ENCODE data around the gene WNT5A. TPM values are rescaled to one million over a fixed set of nuclear protein-coding genes. Genes with fewer than 3 reads are reported as not detected.
A peak's percentile ranks its signal among the peaks of the same experiment; 100 is the strongest.

Gene WNT5A
- total RNA-seq, 4 donors from 2014 or later = 3.1 to 46.3 (median 11.3) TPM

- WGBS, 2 donors (ENCODE audit: low coverage in 1 of 2) = 93% methylated on average over 5 of the region's 5 CpGs; no CpG with 5 or more reads in 1 of the 2 donors
- no peak overlapping the region for H3K4me3 ChIP-seq
- no peak overlapping the region for H3K27ac ChIP-seq
- no peaks in the 10 kb centered on the region for H3K36me3 ChIP-seq
- no peaks in the 10 kb centered on the region for H3K9me3 ChIP-seq
- no peak for TF ChIP-seq CTCF (IDR thresholded peaks at IDR 0.05)
- TF ChIP-seq EP300 (IDR thresholded peaks at IDR 0.05) = no peak
- no peak for TF ChIP-seq POLR2A (IDR thresholded peaks at IDR 0.05)
- no peak for TF ChIP-seq POLR2AphosphoS5 (IDR thresholded peaks at IDR 0.05)
- H3K4me1 ChIP-seq = peaks cover 0 to 16% (median 0%) of the 10 kb centered on the region in 3 donors
- H3K27me3 ChIP-seq = peaks cover 12% of the 10 kb centered on the region
- no peak for ATAC-seq
Observed at GRCh38 chr3:55492976-55493375, 5.9 kb upstream of the WNT5A start.

GRCh38 chr3:55491296-55491816 lies 4.2 kb upstream of the WNT5A start:
- Histone ChIP-seq H3K27ac (no peak overlapping the region), H3K4me1 (peaks cover 0 to 27% (median 0%) of the 10 kb centered on the region in 3 donors), H3K4me3 (no peak overlapping the region), H3K36me3 (no peaks in the 10 kb centered on the region), H3K27me3 (peaks cover 16% of the 10 kb centered on the region), H3K9me3 (no peaks in the 10 kb centered on the region)
- TF ChIP-seq POLR2A (IDR thresholded peaks at IDR 0.05) (no peak), POLR2AphosphoS5 (IDR thresholded peaks at IDR 0.05) (peak; percentile 9)
- ATAC-seq = no peak
- 27 to 83% methylated on average over 2 to 6 of the region's 7 CpGs for WGBS, 2 donors (ENCODE audit: low coverage in 1 of 2)

- Histone ChIP-seq H3K4me1 (peaks cover 0 to 37% (median 0%) of the 10 kb centered on the region in 3 donors), H3K4me3 (no peak overlapping the region), H3K36me3 (no peaks in the 10 kb centered on the region), H3K27ac (no peak overlapping the region), H3K27me3 (peaks cover 18% of the 10 kb centered on the region), H3K9me3 (no peaks in the 10 kb centered on the region)
- WGBS, 2 donors (ENCODE audit: low coverage in 1 of 2) = 42 to 60% methylated on average over 1 to 3 of the region's 3 CpGs
- no peak for ATAC-seq
- TF ChIP-seq EP300 (IDR thresholded peaks at IDR 0.05) = no peak
- no peak for TF ChIP-seq POLR2AphosphoS5 (IDR thresholded peaks at IDR 0.05)
- no peak for TF ChIP-seq POLR2A (IDR thresholded peaks at IDR 0.05)
- no peak for TF ChIP-seq CTCF (IDR thresholded peaks at IDR 0.05)
Observed at GRCh38 chr3:55490276-55490913, 3.3 kb upstream of the WNT5A start.

GRCh38 chr3:55489798-55490132 lies 2.7 kb upstream of the WNT5A start:
- peaks cover 24% of the 10 kb centered on the region for H3K27me3 ChIP-seq
- H3K27ac ChIP-seq = no peak overlapping the region
- no peaks in the 10 kb centered on the region for H3K9me3 ChIP-seq
- no peak for ATAC-seq
- no peak overlapping the region for H3K4me3 ChIP-seq
- WGBS, 2 donors (ENCODE audit: low coverage in 1 of 2) = 38% methylated on average over 1 of the region's 17 CpGs; no CpG with 5 or more reads in 1 of the 2 donors
- H3K36me3 ChIP-seq = no peaks in the 10 kb centered on the region
- H3K4me1 ChIP-seq = peaks cover 0 to 43% (median 0%) of the 10 kb centered on the region in 3 donors
- no peak for TF ChIP-seq POLR2A (IDR thresholded peaks at IDR 0.05)
- TF ChIP-seq CTCF (IDR thresholded peaks at IDR 0.05) = no peak
- no peak for TF ChIP-seq EP300 (IDR thresholded peaks at IDR 0.05)
- TF ChIP-seq POLR2AphosphoS5 (IDR thresholded peaks at IDR 0.05) = no peak

- TF ChIP-seq EP300 (IDR thresholded peaks at IDR 0.05) = no peak
- peak in 1 of 4 experiments; percentile 3 for TF ChIP-seq CTCF (IDR thresholded peaks at IDR 0.05)
- Histone ChIP-seq H3K27me3 (peaks cover 33% of the 10 kb centered on the region), H3K27ac (peak overlapping the region in 3 of 4 donors; percentile 82 to 91 (median 84)), H3K4me1 (peaks cover 0 to 55% (median 0%) of the 10 kb centered on the region in 3 donors), H3K9me3 (no peaks in the 10 kb centered on the region), H3K36me3 (no peaks in the 10 kb centered on the region), H3K4me3 (peak overlapping the region; percentile 49 to 91)
- 0% methylated on average over 6 to 11 of the region's 30 CpGs for WGBS, 2 donors (ENCODE audit: low coverage in 1 of 2)
- ATAC-seq = peak; percentile 21
Observed at GRCh38 chr3:55488398-55489055, 1.4 kb upstream of the WNT5A start.
